ENCODE measurements around the gene PCBP3. TPM values are rescaled to one million over a fixed set of nuclear protein-coding genes. Genes with fewer than 3 reads are reported as not detected.

Gene PCBP3
- total RNA-seq, 1 experiment from 2014 or later, result 10.9 TPM

DNA sequence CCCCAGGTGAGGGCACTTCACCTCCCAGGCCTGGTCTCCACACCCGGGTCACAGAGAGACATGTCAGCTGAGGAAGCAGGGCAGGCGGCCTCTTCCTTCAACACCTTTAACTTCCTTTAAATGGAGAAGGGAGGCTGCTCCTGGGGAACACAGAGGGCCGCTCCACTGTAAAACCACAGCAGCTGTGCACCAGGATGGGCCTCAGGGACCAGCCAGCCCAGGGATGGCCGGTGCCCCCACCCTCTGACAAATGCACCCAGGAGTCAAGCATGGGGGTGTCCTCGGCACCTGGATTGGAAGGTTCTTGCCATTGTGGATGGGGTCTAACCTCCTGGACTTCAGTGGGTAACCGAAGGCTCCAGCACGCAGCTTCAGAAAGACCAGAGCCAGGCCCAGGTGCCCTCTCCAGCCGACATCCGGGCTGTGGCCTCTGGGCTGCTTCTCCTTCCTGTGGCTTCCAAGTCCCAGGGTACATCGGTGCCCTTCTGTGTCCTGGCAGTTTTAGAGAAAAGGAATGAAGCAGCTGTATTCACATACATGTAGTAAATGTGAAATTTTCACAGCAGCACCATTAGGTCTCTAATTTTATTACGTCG lies 216.3 kb downstream of the PCBP3 start:
- H3K79me2 ChIP-seq (ENCODE audit: insufficient read depth, low read length), result no peaks in the 10 kb centered on the region
- no peak overlapping the region; a peak in 1 of 7 replicates for H3K27ac Mint-ChIP-seq

More for the DNA sequence above, 216.3 kb downstream of the PCBP3 start:
- H3K9me3 ChIP-seq (ENCODE audit: control insufficient read depth, low read depth, low read length), result no peaks in the 10 kb centered on the region
- no peak overlapping the region for H4K91ac ChIP-seq (ENCODE audit: insufficient read length, low read depth, low read length)
- H3K27me3 ChIP-seq (ENCODE audit: insufficient read depth, low read length), result no peaks in the 10 kb centered on the region
- no peaks in the 10 kb centered on the region for H3K79me1 ChIP-seq (ENCODE audit: insufficient read depth, low read depth, low read length, poor library complexity, severe bottlenecking)
- H4K5ac ChIP-seq (ENCODE audit: insufficient read length, low read depth, low read length), result no peak overlapping the region
- H3K14ac ChIP-seq (ENCODE audit: insufficient read depth, low read length), result no peak overlapping the region
- H2BK12ac ChIP-seq (ENCODE audit: insufficient read length, low read depth, low read length), result no peak overlapping the region
- H2BK20ac ChIP-seq (ENCODE audit: low read depth, low read length, poor library complexity, severe bottlenecking), result no peak overlapping the region
- H3K4me1 ChIP-seq (ENCODE audit: insufficient read depth, low read length), result no peaks in the 10 kb centered on the region
- no peaks in the 10 kb centered on the region for H3K9me3 Mint-ChIP-seq
- no peak overlapping the region for H3K4me2 ChIP-seq (ENCODE audit: insufficient read depth, insufficient read length, low read length)
- H3K4me3 Mint-ChIP-seq, result no peak overlapping the region
- no peak overlapping the region for H3K23ac ChIP-seq (ENCODE audit: insufficient read length, low read depth, low read length)
- H3K4ac ChIP-seq (ENCODE audit: low read depth, low read length), result no peak overlapping the region
- no peak overlapping the region for H2BK5ac ChIP-seq (ENCODE audit: insufficient read length, low read length)
- H3K56ac ChIP-seq (ENCODE audit: insufficient read length, low read depth, low read length), result no peak overlapping the region
- H2BK15ac ChIP-seq (ENCODE audit: low read depth, low read length), result no peak overlapping the region
- no peak overlapping the region for H2BK120ac ChIP-seq (ENCODE audit: low read depth, low read length, poor library complexity, severe bottlenecking)
- no CpG with 5 or more reads among the region's 12 CpGs for WGBS (ENCODE audit: extremely low coverage, insufficient read length, low lambda C conversion rate)
- TF ChIP-seq, protein P1, sequence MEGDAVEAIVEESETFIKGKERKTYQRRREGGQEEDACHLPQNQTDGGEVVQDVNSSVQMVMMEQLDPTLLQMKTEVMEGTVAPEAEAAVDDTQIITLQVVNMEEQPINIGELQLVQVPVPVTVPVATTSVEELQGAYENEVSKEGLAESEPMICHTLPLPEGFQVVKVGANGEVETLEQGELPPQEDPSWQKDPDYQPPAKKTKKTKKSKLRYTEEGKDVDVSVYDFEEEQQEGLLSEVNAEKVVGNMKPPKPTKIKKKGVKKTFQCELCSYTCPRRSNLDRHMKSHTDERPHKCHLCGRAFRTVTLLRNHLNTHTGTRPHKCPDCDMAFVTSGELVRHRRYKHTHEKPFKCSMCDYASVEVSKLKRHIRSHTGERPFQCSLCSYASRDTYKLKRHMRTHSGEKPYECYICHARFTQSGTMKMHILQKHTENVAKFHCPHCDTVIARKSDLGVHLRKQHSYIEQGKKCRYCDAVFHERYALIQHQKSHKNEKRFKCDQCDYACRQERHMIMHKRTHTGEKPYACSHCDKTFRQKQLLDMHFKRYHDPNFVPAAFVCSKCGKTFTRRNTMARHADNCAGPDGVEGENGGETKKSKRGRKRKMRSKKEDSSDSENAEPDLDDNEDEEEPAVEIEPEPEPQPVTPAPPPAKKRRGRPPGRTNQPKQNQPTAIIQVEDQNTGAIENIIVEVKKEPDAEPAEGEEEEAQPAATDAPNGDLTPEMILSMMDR (conservative IDR thresholded peaks at IDR 0.05), result 0 out of 3 replicates have a peak, but pooled peaks have one; percentile 3
- H3T11ph ChIP-seq (ENCODE audit: low read length), result no peak overlapping the region
- H3K23me2 ChIP-seq (ENCODE audit: insufficient read length, low read depth, low read length, poor library complexity, severe bottlenecking), result no peaks in the 10 kb centered on the region
- no peak overlapping the region for H2AFZ ChIP-seq (ENCODE audit: low read length)
- no peak overlapping the region for H4K8ac ChIP-seq (replicated peaks; ENCODE audit: insufficient read length, low read depth, low read length)
- no peaks in the 10 kb centered on the region for H4K20me1 ChIP-seq (ENCODE audit: control insufficient read depth, insufficient read depth, insufficient read length)
- DNase-seq, result no peak
- no peak overlapping the region for H3K27ac ChIP-seq (ENCODE audit: insufficient read length, low read depth, low read length)
- H3K4me1 Mint-ChIP-seq, result peaks cover 27 to 29% of the 10 kb centered on the region in 2 experiments
- no peak overlapping the region for H3K18ac ChIP-seq (ENCODE audit: insufficient read length, low read depth, low read length)
- no peak overlapping the region for H3K9ac ChIP-seq (ENCODE audit: extremely low read depth, insufficient read length, low read length)
- no peaks in the 10 kb centered on the region; the same call in 1 of the 2 replicates for H3K27me3 Mint-ChIP-seq (ENCODE audit: low read depth)
- H2AK5ac ChIP-seq (ENCODE audit: insufficient read length, low read length), result no peak overlapping the region
- no peaks in the 10 kb centered on the region for H3K36me3 Mint-ChIP-seq (ENCODE audit: insufficient read depth in 1 of 3, low read depth in 3 of 3)
